ENCODE measurements around the gene LCN6. TPM values are rescaled to one million over a fixed set of nuclear protein-coding genes. Genes with fewer than 3 reads are reported as not detected.
A peak's percentile ranks its signal among the peaks of the same experiment; 100 is the strongest.

The LCN6 gene
- total RNA-seq, 2 experiments from 2014 or later: not detected

DNA sequence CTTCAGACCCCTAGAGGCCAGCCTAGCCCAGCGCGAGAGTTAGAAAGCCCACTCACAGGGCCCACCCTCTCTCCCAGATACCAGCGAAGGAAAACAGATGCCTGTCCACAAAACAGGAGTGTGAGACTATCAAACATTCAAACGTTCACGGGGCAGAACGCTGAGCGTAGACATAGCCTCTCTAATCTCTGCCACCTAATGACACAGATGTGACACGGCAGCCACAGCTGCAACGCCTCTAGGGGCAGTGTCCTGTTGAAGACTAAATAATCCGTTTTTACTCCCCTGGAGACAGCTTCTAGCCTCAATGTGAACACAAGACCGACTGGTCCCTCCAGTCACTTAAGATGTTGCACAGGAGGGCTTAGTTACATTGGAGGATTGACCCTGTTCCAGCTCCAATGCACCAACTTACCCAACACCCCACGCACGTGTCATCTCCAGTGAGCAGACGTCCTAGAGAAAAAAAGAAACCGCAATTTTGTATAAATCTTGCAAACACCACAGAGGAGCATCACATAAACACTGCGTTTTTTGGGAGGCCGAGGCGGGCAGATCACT, 21.6 kb downstream of the LCN6 start:
- H3K36me3 Mint-ChIP-seq (ENCODE audit: low read depth): peaks cover 49% of the 10 kb centered on the region
- Histone ChIP-seq H3K9me3 (ENCODE audit: control insufficient read depth in 1 of 2, insufficient read depth in 1 of 2, low read length in 2 of 2) (no peaks in the 10 kb centered on the region), H3K4me1 (ENCODE audit: insufficient read depth, low read length) (peaks cover 40% of the 10 kb centered on the region), H3K27me3 (ENCODE audit: control insufficient read depth in 1 of 2, insufficient read depth in 2 of 2, low read length in 2 of 2) (no peaks in the 10 kb centered on the region), H3K4me3 (ENCODE audit: low read length) (peak overlapping the region; percentile 94), H3K27ac (ENCODE audit: low read depth in 1 of 2, low read length in 2 of 2) (no peak overlapping the region), H3K36me3 (ENCODE audit: insufficient read depth, low read length) (peaks cover 49% of the 10 kb centered on the region)
- H3K4me3 Mint-ChIP-seq: peak overlapping the region; percentile 97
- ChIA-PET POLR2A (interaction anchor here (0.7 to 1.8 kb wide), 7 partner anchors 10 to 768 kb away, joined by 3 to 12 read pairs (median 3); partner anchors contain the start of gene RABL6), CTCF (interaction anchor here (0.6 to 2.6 kb wide), 7 partner anchors 11 to 364 kb away, joined by 3 to 13 read pairs (median 4); partner anchors contain the start of genes AJM1, DNLZ and FBXW5)
- peak overlapping the region; percentile 92 for H3K27ac Mint-ChIP-seq
- H3K4me1 Mint-ChIP-seq (ENCODE audit: low read depth): peaks cover 24% of the 10 kb centered on the region
- H3K27me3 Mint-ChIP-seq: peaks cover 7% of the 10 kb centered on the region
- peak in 10 of 14 experiments; percentile 20 to 78 (median 42) for DNase-seq
- peak; percentile 54 for ATAC-seq (ENCODE audit: poor library complexity)
- TF ChIP-seq, protein P1, sequence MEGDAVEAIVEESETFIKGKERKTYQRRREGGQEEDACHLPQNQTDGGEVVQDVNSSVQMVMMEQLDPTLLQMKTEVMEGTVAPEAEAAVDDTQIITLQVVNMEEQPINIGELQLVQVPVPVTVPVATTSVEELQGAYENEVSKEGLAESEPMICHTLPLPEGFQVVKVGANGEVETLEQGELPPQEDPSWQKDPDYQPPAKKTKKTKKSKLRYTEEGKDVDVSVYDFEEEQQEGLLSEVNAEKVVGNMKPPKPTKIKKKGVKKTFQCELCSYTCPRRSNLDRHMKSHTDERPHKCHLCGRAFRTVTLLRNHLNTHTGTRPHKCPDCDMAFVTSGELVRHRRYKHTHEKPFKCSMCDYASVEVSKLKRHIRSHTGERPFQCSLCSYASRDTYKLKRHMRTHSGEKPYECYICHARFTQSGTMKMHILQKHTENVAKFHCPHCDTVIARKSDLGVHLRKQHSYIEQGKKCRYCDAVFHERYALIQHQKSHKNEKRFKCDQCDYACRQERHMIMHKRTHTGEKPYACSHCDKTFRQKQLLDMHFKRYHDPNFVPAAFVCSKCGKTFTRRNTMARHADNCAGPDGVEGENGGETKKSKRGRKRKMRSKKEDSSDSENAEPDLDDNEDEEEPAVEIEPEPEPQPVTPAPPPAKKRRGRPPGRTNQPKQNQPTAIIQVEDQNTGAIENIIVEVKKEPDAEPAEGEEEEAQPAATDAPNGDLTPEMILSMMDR (IDR thresholded peaks at IDR 0.05): peak; percentile 35
- no peaks in the 10 kb centered on the region for H3K9me3 Mint-ChIP-seq
- intact Hi-C loops (cut with DNase I, micrococcal nuclease): loop anchor here (2.0 to 5.0 kb wide), 2 partner anchors 26 to 179 kb away; partner anchors contain the start of gene NOTCH1 (in 1 of the 2)

DNA sequence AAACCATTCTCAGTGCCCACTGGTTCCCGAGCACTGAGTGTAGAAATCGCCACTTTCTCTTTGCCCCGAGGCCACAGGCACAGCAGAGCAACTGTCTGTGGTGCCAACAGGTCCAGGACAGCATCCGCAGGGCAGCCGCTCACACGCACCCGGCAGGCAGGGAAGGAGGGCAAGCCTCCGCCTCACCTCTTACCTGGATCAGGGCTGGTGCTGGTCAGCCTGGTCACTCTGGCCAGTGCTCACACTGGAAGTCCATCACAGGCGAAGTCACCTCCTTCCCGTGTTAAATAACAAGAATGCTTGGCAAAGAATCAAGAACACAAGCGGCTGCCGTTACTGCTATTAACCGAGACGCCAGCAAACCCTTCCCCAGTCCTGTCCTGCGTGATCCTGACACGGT, 22.2 kb downstream of the LCN6 start:
- Histone ChIP-seq H3K27me3 (ENCODE audit: control insufficient read depth in 1 of 2, insufficient read depth in 2 of 2, low read length in 2 of 2) (no peaks in the 10 kb centered on the region), H3K4me1 (ENCODE audit: insufficient read depth, low read length) (peaks cover 40% of the 10 kb centered on the region), H3K4me3 (ENCODE audit: low read length) (no peak overlapping the region), H3K9me3 (ENCODE audit: control insufficient read depth in 1 of 2, insufficient read depth in 1 of 2, low read length in 2 of 2) (no peaks in the 10 kb centered on the region), H3K36me3 (ENCODE audit: insufficient read depth, low read length) (peaks cover 54% of the 10 kb centered on the region), H3K27ac (ENCODE audit: low read depth in 1 of 2, low read length in 2 of 2) (no peak overlapping the region)
- CTCF ChIA-PET: interaction anchor here (1.2 to 2.4 kb wide), 3 partner anchors 10 to 24 kb away, joined by 3 to 13 read pairs (median 4); no protein-coding TSS in a partner anchor
- ATAC-seq (ENCODE audit: poor library complexity) (no peak), DNase-seq (no peak)
- Mint-ChIP-seq H3K4me3 (peak overlapping the region; percentile 97), H3K27me3 (peaks cover 7% of the 10 kb centered on the region), H3K4me1 (ENCODE audit: low read depth) (peaks cover 24% of the 10 kb centered on the region), H3K27ac (peak overlapping the region; percentile 92), H3K9me3 (no peaks in the 10 kb centered on the region), H3K36me3 (ENCODE audit: low read depth) (peaks cover 52% of the 10 kb centered on the region)
- POLR2A ChIA-PET: interaction anchor here (1.2 to 1.3 kb wide), 3 partner anchors 10 to 309 kb away, joined by 3 read pairs; no protein-coding TSS in a partner anchor
- TF ChIP-seq, protein P1 (IDR thresholded peaks at IDR 0.05): no peak
- intact Hi-C loops (cut with DNase I, micrococcal nuclease): loop anchor here (2.0 to 5.0 kb wide), 2 partner anchors 25 to 179 kb away; partner anchors contain the start of gene NOTCH1 (in 1 of the 2)

DNA sequence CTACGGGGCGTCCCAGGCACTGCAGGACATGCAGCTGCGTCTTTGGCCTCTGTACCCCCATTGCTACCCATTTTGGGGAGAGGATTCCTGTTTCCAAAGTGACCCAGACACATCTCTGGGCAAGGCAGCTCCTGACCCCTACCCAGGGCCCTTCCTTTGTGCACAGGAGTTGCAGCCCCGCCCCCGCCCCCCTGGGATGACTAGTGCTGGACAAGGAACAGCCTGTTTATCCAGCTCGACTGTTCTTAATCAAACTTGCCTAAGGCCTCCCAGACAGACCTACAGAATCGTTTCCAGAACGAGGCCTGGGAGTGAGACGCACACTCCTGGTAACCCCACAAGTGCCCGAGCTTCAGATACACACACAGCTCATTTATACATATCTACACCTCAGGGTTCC, 22.7 kb downstream of the LCN6 start:
- Histone ChIP-seq H3K4me1 (ENCODE audit: insufficient read depth, low read length) (peaks cover 40% of the 10 kb centered on the region), H3K4me3 (ENCODE audit: low read length) (no peak overlapping the region), H3K27me3 (ENCODE audit: control insufficient read depth in 1 of 2, insufficient read depth in 2 of 2, low read length in 2 of 2) (no peaks in the 10 kb centered on the region), H3K9me3 (ENCODE audit: control insufficient read depth in 1 of 2, insufficient read depth in 1 of 2, low read length in 2 of 2) (no peaks in the 10 kb centered on the region), H3K27ac (ENCODE audit: low read depth in 1 of 2, low read length in 2 of 2) (no peak overlapping the region), H3K36me3 (ENCODE audit: insufficient read depth, low read length) (peaks cover 54% of the 10 kb centered on the region)
- Mint-ChIP-seq H3K4me1 (ENCODE audit: low read depth) (peaks cover 24% of the 10 kb centered on the region), H3K4me3 (peak overlapping the region; percentile 42), H3K9me3 (no peaks in the 10 kb centered on the region), H3K27me3 (peaks cover 7% of the 10 kb centered on the region), H3K27ac (no peak overlapping the region), H3K36me3 (ENCODE audit: low read depth) (peaks cover 54% of the 10 kb centered on the region)
- no peak for ATAC-seq (ENCODE audit: poor library complexity)
- TF ChIP-seq, protein P1 (IDR thresholded peaks at IDR 0.05): no peak
- no peak for DNase-seq
- POLR2A ChIA-PET: no interaction called here
- intact Hi-C loops (cut with DNase I, micrococcal nuclease): loop anchor here (2.0 to 5.0 kb wide), 2 partner anchors 25 to 178 kb away; partner anchors contain the start of gene NOTCH1 (in 1 of the 2)
- CTCF ChIA-PET: no interaction called here
